Measurements from ENCODE around the gene SYNPR. TPM values are rescaled to one million over a fixed set of nuclear protein-coding genes. Genes with fewer than 3 reads are reported as not detected.
A peak's percentile ranks its signal among the peaks of the same experiment; 100 is the strongest.

The SYNPR gene
- total RNA-seq, 1 donor from 2014 or later: not detected

DNA sequence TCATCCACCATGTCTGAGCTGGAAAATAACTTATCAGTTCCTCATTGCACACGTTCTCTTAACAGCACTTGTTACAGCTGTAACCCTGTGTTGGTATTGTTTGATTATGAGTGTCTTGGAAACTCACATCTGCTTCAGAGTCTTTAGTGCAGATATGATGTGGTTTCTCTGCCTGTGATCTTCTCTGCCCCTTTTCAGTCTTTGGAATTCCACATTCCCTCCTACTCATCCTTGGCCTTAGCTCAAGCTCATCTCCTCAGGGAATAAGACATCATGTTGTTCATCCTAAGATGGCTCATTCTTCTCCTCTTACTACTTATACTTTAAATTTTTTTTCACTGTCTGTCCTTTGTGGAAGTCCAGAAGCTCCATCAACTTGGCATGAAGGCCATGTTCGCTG lies 77.7 kb downstream of the SYNPR start:
- DNase-seq (no peak), ATAC-seq (no peak)
- intact Hi-C loops (cut with micrococcal nuclease): no loop called here

DNA sequence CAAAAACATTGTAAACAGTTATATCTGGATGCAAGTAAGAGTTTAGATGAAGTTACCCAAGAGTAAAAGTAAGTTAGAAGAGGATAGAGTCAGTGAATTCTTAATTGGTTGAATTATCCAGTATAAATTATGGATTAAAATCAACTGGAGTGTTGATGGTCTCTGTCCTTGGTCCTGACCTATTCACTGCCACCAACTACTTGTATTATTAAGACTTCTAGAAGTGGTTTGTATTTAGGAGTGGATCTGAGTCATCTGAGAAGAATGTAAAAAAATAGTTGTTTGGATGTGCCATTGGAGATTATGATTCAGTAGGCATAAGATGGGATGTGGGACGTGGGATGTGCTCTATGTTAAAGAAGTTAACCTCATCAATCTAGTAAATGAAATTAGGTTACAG lies 86.4 kb downstream of the SYNPR start:
- DNase-seq (no peak), ATAC-seq (no peak)
- intact Hi-C loops (cut with micrococcal nuclease): no loop called here

DNA sequence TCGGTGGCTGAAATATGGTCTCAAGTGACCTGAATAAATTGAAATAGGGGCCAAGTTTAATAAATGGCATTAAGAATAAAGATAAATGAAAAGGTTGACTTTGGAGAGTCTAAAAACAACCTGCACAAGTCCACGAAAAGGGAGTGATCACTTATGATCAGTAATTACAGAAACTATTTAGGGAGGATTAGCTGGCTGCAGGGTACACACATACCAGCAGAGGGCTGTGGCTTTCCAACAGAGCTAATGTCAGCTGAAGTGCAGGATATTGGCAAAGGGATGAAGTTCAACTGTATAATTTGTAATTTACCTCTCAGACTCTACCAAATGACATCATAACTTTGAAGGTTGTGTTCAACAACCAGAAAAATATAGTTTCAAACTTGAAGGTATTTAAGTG lies 86.8 kb downstream of the SYNPR start:
- intact Hi-C loops (cut with micrococcal nuclease): no loop called here
- ATAC-seq (no peak), DNase-seq (no peak)

DNA sequence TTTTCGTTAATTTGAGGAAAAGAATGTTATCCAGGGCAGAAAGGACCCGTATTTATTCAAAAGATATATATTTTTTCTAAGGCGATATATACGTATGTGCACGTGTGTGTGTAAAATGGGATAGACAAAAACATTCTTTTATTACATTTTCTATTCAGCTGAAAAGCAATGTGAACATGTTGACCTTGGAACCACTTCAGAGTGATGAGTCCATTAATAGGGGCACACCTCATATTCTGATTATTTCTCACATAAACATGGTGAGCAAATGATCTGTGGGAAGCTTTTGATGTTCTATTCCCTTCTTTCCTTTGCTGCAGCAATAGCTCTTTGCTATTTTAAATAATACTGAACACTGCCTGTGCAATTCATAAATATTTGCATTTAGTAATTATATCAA lies 87.6 kb downstream of the SYNPR start:
- DNase-seq (no peak), ATAC-seq (no peak)
- intact Hi-C loops (cut with micrococcal nuclease): no loop called here

DNA sequence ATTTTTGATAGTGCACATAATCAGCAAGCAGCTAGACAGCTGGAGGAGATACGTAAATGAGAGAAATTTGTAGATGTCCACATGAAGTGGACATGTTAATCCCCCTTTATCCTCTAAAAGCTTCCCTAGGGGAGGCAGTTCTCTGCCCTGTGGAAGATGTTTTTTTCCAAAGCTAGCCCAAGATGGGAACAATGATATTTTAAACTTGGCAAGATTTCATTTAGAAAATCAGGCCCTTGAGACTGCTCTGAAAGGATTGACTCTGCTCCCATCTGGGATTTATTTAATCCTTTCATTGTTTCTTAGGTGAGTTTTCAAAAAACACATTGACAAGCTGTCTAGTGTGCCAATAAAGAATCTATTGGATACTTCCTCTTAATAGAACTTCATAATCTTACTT lies 92.0 kb downstream of the SYNPR start:
- DNase-seq (no peak), ATAC-seq (no peak)
- intact Hi-C loops (cut with micrococcal nuclease): no loop called here

DNA sequence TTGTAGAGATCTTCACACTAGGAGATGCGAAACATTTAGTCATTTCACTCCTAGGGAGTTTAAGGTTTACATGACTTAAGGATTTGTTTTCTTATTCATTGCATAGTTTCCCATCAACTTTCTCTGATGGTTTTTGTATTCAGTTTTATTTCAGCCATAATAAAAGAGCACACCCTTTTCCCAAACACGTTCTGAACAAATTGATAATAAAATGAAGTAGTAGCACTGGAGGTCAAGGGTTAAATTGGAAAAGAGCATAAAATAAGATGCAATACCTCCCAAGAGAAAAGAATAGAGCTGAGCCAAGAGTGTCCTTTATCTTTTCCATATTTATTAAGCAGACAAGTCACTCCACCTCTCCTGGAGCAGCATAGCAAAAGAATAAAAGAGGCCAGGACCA lies 104.9 kb downstream of the SYNPR start:
- intact Hi-C loops (cut with micrococcal nuclease): no loop called here
- ATAC-seq: no peak
- no peak for DNase-seq

DNA sequence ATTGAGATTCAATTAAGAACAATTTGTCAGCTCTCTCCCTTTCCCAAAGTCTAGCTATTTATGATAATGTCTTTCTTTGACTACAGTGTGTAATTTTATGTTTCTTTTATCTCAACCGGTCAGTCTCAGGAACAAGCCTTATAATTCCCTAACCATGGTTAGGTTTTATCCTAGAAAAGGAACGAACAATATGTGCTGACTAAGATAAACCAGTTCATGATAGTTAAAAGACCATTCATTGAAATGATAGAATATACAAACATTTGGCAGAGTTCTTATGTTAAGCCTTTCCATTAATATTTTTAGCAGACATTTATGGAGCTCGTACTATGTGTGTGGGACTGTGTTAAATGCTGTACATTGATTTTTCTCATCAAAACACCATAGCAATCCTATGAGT lies 106.3 kb downstream of the SYNPR start:
- ATAC-seq (no peak), DNase-seq (no peak)
- intact Hi-C loops (cut with micrococcal nuclease): no loop called here

DNA sequence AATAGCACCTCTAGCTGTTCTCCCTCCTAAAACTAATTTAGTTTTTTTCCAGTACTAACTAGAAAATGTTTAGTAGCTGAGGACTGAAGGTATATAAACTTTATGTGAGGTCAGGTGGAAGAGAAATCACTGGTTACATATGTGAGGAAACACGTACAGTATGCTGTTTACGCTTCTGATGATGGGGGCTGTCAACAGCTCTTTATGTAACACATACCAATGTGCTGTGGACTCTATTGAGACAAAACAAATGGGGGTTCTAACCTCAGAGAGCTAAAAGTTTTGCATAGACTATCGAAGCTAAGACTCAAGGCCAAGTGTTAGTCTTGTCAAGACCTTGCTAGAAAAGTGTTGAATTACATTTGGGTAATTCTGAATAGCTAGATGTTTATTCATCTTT lies 107.5 kb downstream of the SYNPR start:
- ATAC-seq (no peak), DNase-seq (no peak)
- intact Hi-C loops (cut with micrococcal nuclease): no loop called here

DNA sequence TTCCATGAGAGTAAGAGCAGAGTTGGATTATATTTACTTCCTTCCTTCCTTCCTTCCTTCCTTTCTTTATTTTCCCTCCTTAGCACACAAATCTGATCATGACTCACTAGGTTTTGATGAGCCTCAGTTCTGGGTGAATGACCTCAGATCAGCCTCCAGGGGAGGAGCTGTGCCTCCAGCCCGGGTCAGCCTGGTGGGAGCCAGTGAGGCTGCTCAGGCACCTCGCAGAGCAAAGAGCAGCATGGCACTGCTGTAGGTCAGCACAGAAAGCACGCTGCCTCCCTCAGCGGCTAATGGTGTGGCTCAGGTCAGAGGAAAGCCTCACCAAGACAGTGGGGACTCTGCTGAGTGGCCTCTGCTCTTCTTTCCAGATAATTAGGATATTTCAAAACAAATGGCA lies 108.5 kb downstream of the SYNPR start:
- intact Hi-C loops (cut with micrococcal nuclease): no loop called here
- ATAC-seq: no peak
- DNase-seq: no peak

DNA sequence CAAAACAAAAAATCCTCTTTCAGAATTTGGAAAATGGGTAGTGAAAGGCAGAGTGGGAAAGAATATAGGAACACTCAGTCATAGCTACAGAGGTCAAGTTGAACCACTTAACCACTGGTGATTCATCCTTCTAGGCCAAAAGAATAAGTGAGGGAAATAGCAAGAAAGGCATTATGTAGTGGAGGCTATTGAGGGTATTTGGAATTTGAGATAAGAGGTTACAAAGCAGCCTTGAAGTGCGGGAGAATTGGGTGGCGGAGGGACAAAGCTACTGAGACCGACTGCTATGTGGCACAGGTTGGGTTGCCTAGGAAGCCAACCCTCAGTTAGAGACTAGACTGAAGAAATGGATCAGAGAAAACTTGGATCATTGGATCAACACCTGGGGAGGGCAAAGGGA lies 109.5 kb downstream of the SYNPR start:
- DNase-seq (no peak), ATAC-seq (no peak)
- intact Hi-C loops (cut with micrococcal nuclease): no loop called here

DNA sequence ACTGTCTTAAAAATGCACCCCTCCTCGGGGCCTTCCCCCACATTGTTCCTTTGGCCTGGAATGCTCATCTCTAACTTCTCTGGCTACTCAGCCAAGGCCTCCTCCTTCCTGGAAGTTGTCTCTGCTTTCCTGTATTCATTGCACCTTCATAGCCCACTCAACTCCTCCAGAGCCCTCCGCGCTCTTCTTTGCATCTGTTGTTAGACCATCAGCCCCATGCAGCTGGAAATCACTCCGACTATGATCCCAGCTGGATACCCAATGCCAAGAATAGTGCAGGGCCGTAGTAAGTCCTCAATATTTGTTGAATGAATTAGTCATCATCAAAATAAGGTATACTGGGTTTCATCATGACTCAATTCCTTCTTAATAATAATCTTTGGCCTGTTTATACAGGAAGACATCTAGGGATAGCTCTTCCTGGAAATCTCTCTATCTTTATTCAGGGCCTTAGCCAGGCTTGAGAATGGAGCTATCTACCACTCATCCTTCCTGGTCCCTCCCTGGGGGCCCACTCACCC lies 112.7 kb downstream of the SYNPR start:
- no peak for ATAC-seq
- DNase-seq: no peak
- intact Hi-C loops (cut with micrococcal nuclease): no loop called here

DNA sequence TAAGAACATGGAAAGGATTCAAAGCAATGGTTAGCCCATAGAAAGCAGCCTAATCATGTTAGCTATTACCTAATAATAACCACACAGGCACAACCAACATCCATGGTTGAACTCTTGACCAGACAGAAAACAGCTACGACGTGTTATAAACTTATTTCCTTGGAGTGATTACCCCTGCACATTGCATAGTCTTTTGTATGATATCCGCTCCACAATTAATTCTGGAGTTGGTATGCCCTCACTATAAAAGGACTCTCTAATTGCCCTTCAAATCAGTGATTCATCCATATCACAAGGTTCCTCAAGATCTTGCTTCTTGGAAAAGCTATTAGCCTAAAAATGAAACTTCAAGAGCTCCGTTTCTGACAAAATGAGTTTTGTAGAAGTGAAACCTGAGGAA lies 117.9 kb downstream of the SYNPR start:
- no peak for ATAC-seq
- intact Hi-C loops (cut with micrococcal nuclease): no loop called here

DNA sequence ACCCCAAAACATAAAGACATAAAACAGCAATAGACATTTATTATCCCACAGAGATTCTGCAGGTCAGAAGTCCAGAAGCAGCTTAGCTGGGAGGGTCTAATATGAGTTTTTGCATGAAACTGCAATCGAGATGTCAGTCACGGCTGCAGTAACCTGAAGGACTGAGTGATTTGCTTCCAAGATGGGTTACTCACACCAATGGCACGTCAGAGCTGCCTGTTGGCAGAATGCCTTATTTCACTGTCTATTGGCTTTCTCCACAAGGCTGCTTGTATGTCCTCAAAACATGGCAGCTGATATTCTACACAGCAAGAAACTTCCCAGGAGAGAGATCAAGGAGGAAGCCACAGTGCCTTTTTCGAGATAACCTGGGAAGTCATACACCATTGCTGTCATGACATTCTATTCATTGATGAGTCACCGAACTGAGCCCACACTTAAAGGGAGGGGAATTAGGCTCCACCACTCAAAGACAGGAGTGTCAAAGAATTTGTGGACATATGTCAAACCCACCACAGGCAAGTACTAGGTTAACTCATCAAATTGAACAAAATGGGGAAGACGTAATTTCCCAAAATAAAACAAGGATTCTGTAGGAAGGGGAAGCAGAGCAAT lies 122.2 kb downstream of the SYNPR start:
- intact Hi-C loops (cut with micrococcal nuclease): no loop called here
- DNase-seq (no peak), ATAC-seq (no peak)

More for the DNA sequence above, 117.9 kb downstream of the SYNPR start:
- DNase-seq: no peak

DNA sequence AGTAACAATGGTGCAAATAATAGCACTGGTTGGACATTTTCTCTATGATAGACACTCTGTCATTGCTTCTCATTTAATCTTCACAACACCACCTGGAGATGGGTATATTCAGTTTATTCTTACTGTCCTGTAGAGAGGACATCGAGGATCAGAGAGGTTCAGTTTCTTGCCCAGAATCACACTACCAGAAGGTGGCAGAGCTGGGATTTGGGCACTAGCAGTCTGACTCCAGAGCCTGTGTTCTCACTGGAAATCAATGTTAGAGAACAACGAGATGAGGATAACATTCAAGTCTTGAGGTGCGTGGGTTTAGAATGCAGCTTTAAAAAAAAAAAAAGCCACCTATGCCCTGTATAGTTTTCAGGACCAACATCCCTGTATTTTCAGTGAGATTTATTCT lies 127.8 kb downstream of the SYNPR start:
- ATAC-seq: no peak
- intact Hi-C loops (cut with micrococcal nuclease): no loop called here

DNA sequence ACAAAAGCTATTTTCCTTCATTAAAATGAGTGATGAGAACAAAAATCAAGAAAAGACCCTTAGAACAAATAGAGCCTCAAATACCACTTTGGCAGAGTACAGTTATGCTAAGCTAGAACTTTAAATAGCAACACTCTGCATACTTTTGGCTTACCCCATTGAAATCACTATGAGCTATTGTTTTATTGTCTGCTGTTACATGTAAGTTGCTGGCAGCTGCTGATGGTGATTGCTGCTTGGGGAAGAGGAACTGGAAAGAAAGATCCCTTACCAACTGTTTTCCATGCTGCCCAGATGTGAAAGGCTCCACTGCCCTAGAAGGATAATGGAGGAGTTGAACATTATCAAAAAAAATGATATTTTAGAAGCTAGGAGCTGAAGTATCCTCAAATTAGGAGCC lies 135.4 kb downstream of the SYNPR start:
- peak; percentile 52 for ATAC-seq
- DNase-seq: no peak
- intact Hi-C loops (cut with micrococcal nuclease): no loop called here

More for the DNA sequence above, 127.8 kb downstream of the SYNPR start:
- no peak for DNase-seq

DNA sequence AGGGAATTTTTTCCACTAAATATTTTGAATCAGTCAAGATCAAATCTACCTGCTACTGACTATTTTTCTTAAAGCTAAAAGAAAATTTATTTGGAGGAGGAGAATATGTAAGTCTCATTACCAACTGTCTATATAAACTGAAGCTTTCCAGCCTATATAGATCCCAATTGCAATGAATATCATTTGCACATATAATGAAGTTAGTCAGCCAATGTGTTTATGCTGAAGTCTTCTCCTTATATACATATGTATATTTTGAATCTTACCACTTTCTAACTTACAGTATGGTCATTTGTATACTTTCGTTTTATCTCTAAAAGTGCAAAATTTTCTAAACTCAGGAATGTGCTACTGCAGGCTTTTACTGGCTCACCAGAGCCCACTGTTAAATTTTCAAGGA lies 136.5 kb downstream of the SYNPR start:
- ATAC-seq (no peak), DNase-seq (no peak)
- intact Hi-C loops (cut with micrococcal nuclease): no loop called here

DNA sequence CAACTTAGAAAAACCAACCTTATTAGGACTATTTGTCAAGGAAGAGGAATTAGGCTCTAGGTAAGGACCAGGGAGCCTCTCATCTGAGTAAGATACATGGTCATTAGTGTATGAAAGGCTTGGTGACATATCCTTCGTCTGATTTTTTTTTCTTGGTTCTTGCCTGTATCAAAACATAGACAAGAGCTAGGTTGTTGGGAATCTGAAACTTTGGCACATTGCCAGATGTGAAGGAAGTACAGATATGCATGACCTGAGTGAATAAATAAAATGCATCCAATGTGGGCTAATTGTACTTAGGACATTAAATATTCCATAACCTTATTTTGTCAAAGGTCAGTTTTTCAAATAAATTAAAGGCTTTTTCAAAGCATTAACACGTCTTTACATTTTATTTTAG lies 151.8 kb downstream of the SYNPR start:
- intact Hi-C loops (cut with micrococcal nuclease): no loop called here
- DNase-seq (no peak), ATAC-seq (no peak)

DNA sequence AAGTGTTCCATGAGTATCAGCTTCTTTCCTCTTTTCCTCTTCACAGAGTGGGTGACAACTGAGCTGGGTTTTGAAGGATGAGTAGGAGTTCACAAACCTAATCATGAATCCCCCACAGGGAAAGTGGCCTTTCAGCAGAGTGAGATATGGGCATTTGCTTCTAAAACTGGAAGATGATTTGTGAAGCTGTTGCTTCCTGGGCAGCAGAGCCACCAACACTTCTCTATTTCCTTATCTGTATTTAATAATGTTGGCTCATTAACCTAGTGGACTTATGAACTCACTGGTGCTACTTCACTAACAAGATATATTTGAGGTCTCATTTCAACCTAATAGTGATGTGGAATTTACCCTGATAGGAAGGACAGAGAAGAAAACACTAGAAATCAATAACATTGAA lies 152.8 kb downstream of the SYNPR start:
- intact Hi-C loops (cut with micrococcal nuclease): no loop called here
- DNase-seq (no peak), ATAC-seq (no peak)

DNA sequence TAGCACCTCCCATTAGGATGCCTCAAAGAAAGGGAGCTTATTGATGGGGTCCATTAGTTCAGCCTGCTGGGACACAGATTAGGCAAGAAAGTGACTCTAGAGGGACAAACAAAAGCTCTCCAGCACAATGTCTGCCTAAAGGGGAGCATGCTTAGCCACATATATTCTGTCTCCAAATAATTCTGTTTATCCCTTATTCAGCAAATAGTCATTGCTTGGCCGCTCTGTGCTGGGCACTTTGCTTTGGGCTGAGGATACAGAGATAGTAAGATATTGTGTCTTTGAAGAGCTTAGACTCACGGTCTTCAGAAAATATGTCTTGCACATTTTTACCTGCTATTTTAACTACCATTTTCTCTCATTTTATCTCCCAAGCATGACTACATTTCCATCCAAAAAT lies 159.8 kb downstream of the SYNPR start:
- no peak for DNase-seq
- intact Hi-C loops (cut with micrococcal nuclease): no loop called here
- no peak for ATAC-seq

DNA sequence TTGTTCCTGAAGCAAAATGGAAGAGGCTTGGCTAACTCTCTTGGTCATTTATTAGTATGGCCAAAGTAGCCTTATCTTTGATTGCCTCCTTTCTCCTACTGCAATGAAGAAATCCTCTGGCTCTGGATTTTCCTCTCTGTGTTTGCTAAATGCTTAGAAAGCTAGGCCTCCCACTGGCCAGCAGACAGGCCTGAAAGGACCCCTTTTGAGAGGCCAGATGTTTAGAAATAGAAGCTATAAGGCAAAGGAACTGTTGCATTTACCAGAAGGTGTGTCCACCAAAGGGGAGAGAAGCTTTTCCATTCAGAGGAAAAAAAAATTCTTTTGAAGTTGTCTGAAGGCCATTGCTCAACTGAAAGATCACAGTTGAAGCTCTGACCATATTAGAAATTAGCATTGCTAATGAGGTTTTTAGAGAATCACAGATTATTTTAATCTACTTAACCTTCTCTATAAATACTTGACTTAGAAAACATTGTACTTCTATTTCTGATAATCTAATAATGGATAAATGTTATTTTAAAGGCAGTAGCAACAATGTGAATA lies 160.8 kb downstream of the SYNPR start:
- no peak for ATAC-seq
- no peak for DNase-seq
- intact Hi-C loops (cut with micrococcal nuclease): no loop called here

DNA sequence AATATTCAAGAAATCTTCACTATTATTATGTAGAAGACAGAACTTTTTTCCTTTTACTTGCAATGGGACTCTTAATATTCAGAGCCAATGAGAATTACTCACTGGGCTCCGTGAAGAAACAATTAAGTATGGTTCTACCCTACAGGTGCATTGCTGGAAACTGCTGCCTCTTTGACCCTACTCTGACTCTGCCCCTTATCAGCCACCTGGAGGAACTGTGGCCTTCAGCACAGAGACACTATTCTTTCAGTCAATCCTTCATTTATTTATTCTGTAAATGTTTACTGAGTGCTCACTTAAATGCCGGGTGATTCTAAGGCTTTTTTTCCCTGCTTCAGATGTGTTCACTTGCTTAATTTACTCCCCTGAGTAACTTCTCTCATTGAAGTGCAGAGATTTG lies 163.2 kb downstream of the SYNPR start:
- no peak for ATAC-seq
- DNase-seq: no peak
- intact Hi-C loops (cut with micrococcal nuclease): no loop called here

DNA sequence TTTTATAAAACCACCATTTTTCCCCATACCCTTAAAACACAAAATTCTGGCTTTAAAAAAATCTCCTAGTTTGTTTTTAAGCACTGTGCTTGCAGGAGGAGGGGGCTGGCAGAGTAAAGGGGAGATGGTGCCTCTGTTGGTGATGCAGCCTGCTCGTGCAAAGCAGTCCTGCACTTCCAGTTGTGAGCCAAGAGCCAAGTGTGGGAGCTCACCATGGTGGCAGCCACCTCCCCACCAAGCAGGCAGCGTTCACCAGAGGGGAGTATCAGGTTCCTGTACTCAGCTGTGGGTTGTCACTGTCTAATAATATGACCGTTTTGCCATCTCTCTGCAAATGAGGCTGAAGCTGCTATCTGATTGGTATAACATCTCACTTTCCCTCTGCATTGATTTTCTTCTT lies 164.8 kb downstream of the SYNPR start:
- no peak for DNase-seq
- intact Hi-C loops (cut with micrococcal nuclease): no loop called here
- no peak for ATAC-seq

All from left ventricle myocardium superior (tissue), 1 donor.